CD14-positive monocyte (primary cell): Measurements from ENCODE around the gene FOXP1. TPM values are rescaled to one million over a fixed set of nuclear protein-coding genes. Genes with fewer than 3 reads are reported as not detected.

Experiments used
- DNase-seq, 3 donors: peaks; one replicate each; pipeline ENCODE4 v3.0.0-alpha.2; 2011 to 2022
- H2AFZ ChIP-seq: 2 replicates; pipeline ENCODE4 v1.6.0; 2012; ENCODE audit warnings: mild to moderate bottlenecking, low read depth, low read length, inconsistent platforms; ENCODE audit not compliant: insufficient read depth, poor library complexity, severe bottlenecking
- H3K27ac ChIP-seq, 2 donors: 1 replicate in 1 of 2; 2 replicates in 1 of 2; pipeline ENCODE4 v1.5.1; 2012 to 2013; ENCODE audit warnings: low read length in 2 of 2, control low read depth in 1 of 2, inconsistent platforms in 1 of 2, low read depth in 1 of 2, mild to moderate bottlenecking in 1 of 2
- H3K27me3 ChIP-seq, 2 donors: one replicate each; pipeline versions ENCODE4 v1.6.0 to v1.6.1; 2011 to 2013; ENCODE audit warnings: low read length in 2 of 2; ENCODE audit not compliant: control insufficient read depth in 2 of 2, insufficient read depth in 2 of 2
- H3K36me3 ChIP-seq, 2 donors: replicated peaks in 1 of 2; 1 replicate in 1 of 2; 2 replicates in 1 of 2; pipeline versions ENCODE4 v1.5.1 to v1.6.1; 2012 to 2013; ENCODE audit warnings: low read length in 2 of 2, control low read depth in 1 of 2, inconsistent platforms in 1 of 2, mild to moderate bottlenecking in 1 of 2; ENCODE audit not compliant: insufficient read depth in 2 of 2, control insufficient read depth in 1 of 2
- H3K4me1 ChIP-seq, 2 donors: 1 replicate in 1 of 2; 2 replicates in 1 of 2; pipeline versions ENCODE4 v1.5.1 to v1.6.1; 2012 to 2013; ENCODE audit warnings: low read length in 2 of 2, control low read depth in 1 of 2, inconsistent platforms in 1 of 2, mild to moderate bottlenecking in 1 of 2, moderate library complexity in 1 of 2; ENCODE audit not compliant: insufficient read depth in 2 of 2, control insufficient read depth in 1 of 2
- H3K4me2 ChIP-seq: replicated peaks from 2 replicates; pipeline ENCODE3; 2012; ENCODE audit warnings: low read length, moderate library complexity, mild to moderate bottlenecking; ENCODE audit not compliant: poor library complexity, severe bottlenecking; ENCODE audit errors: extremely low read depth
- H3K4me3 ChIP-seq, 3 experiments: fragments of 200-600 bp in 1 of 3; sonication (generic) in 1 of 3; replicated peaks in 1 of 3; 1 replicate in 2 of 3; 2 replicates in 1 of 3; pipeline ENCODE4 v1.5.1; 2011 to 2013; ENCODE audit warnings: low read length in 3 of 3, mild to moderate bottlenecking in 3 of 3, control low read depth in 2 of 3, low read depth in 2 of 3, inconsistent platforms in 1 of 3, moderate library complexity in 1 of 3
- H3K79me2 ChIP-seq: 2 replicates; pipeline ENCODE4 v1.6.0; 2012; ENCODE audit warnings: mild to moderate bottlenecking, control low read depth, inconsistent platforms, low read length, moderate library complexity; ENCODE audit not compliant: insufficient read depth
- H3K9ac ChIP-seq: 2 replicates; pipeline ENCODE4 v1.6.0; 2017; ENCODE audit warnings: low read length, mild to moderate bottlenecking; ENCODE audit not compliant: insufficient read depth, poor library complexity, severe bottlenecking
- H3K9me3 ChIP-seq, 2 donors: replicated peaks in 1 of 2; 1 replicate in 1 of 2; 2 replicates in 1 of 2; pipeline versions ENCODE4 v1.5.1 to v1.6.1; 2012 to 2013; ENCODE audit warnings: low read length in 2 of 2, control low read depth in 1 of 2; ENCODE audit not compliant: control insufficient read depth in 1 of 2, insufficient read depth in 1 of 2
- H4K20me1 ChIP-seq: 2 replicates; pipeline ENCODE4 v1.6.0; 2012; ENCODE audit warnings: mild to moderate bottlenecking, low read length, control low read depth, moderate library complexity; ENCODE audit not compliant: insufficient read depth
- H3K27ac Mint-ChIP-seq, 7 donors: one replicate each; pipeline ENCODE4 v1.8.0; 2020; ENCODE audit warnings: mild to moderate bottlenecking in 7 of 7, mixed read lengths in 7 of 7, moderate library complexity in 6 of 7, inconsistent platforms in 2 of 7
- H3K27me3 Mint-ChIP-seq, 3 donors: one replicate each; pipeline ENCODE4 v1.8.0; 2021 to 2022; ENCODE audit warnings: low read depth in 3 of 3, mild to moderate bottlenecking in 3 of 3, mixed read lengths in 3 of 3, moderate library complexity in 3 of 3, inconsistent platforms in 1 of 3
- H3K36me3 Mint-ChIP-seq, 2 donors: one replicate each; pipeline ENCODE4 v1.8.0; 2020; ENCODE audit warnings: mixed read lengths in 2 of 2, inconsistent platforms in 1 of 2, mild to moderate bottlenecking in 1 of 2
- H3K4me1 Mint-ChIP-seq: one replicate; pipeline ENCODE4 v1.8.0; 2020; ENCODE audit warnings: mild to moderate bottlenecking, mixed read lengths
- H3K4me3 Mint-ChIP-seq, 2 donors: one replicate each; pipeline ENCODE4 v1.8.0; 2020; ENCODE audit warnings: mild to moderate bottlenecking in 2 of 2, mixed read lengths in 2 of 2, moderate library complexity in 1 of 2
- H3K9me3 Mint-ChIP-seq, 7 donors: one replicate each; pipeline ENCODE4 v1.8.0; 2020 to 2022; ENCODE audit warnings: mixed read lengths in 7 of 7, mild to moderate bottlenecking in 6 of 7, moderate library complexity in 6 of 7, inconsistent platforms in 2 of 7
- WGBS: methylation state at CpG from one replicate; pipeline ENCODE4 v1.1.5; 2013; ENCODE audit warnings: missing lambda C conversion rate; ENCODE audit not compliant: insufficient coverage; 5-methylcytosine and 5-hydroxymethylcytosine counted together
- intact Hi-C, 2 donors: fragments of 100-400 bp; cut with micrococcal nuclease; formaldehyde crosslinking; loops; one replicate each; pipeline versions ENCODE4 v1.15.0 to v1.15.1; 2023
- polyA plus RNA-seq, 3 donors: library from polyadenylated mRNA; depleted of rRNA in 1 of 3; unstranded in 2 of 3; stranded (reverse) in 1 of 3; fragments of 300-500 nt in 2 of 3; fragments of >200 nt in 1 of 3; fragmentation: Illumina TruSeq in 2 of 3; gene quantifications; 1 replicate in 2 of 3; 2 replicates in 1 of 3; pipeline ENCODE4 v1.2.3, GENCODE V29; 2012 to 2021
- TF ChIP-seq, protein P1 (sequence below): fragments of 200-600 bp; IDR thresholded peaks from one replicate; pipeline ENCODE4 v1.8.0; 2022; ENCODE audit warnings: antibody characterized with exemption, mild to moderate bottlenecking

Gene FOXP1
- polyA plus RNA-seq, 3 donors: 25.7 to 42.6 (median 27.8) TPM

- no peaks in the 10 kb centered on the region for H3K27me3 ChIP-seq
- no peak overlapping the region for H3K4me3 Mint-ChIP-seq
- H4K20me1 ChIP-seq: peaks cover 94% of the 10 kb centered on the region
- H3K79me2 ChIP-seq: peaks cover 78% of the 10 kb centered on the region
- TF ChIP-seq, protein P1, sequence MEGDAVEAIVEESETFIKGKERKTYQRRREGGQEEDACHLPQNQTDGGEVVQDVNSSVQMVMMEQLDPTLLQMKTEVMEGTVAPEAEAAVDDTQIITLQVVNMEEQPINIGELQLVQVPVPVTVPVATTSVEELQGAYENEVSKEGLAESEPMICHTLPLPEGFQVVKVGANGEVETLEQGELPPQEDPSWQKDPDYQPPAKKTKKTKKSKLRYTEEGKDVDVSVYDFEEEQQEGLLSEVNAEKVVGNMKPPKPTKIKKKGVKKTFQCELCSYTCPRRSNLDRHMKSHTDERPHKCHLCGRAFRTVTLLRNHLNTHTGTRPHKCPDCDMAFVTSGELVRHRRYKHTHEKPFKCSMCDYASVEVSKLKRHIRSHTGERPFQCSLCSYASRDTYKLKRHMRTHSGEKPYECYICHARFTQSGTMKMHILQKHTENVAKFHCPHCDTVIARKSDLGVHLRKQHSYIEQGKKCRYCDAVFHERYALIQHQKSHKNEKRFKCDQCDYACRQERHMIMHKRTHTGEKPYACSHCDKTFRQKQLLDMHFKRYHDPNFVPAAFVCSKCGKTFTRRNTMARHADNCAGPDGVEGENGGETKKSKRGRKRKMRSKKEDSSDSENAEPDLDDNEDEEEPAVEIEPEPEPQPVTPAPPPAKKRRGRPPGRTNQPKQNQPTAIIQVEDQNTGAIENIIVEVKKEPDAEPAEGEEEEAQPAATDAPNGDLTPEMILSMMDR: no peak
- no peak overlapping the region for H3K4me2 ChIP-seq
- H3K36me3 ChIP-seq: no peaks in the 10 kb centered on the region
- no peak for DNase-seq
- H2AFZ ChIP-seq: no peak overlapping the region
- peaks cover 11 to 14% of the 10 kb centered on the region in 2 donors for H3K36me3 Mint-ChIP-seq
- H3K9ac ChIP-seq: no peak overlapping the region
- H3K9me3 Mint-ChIP-seq: peaks cover 0 to 6% (median 0%) of the 10 kb centered on the region in 7 donors
- intact Hi-C loops: no loop called here
- peak overlapping the region in 2 of 7 donors; percentile 37 to 59 for H3K27ac Mint-ChIP-seq
- H3K27ac ChIP-seq: no peak overlapping the region
- no peak overlapping the region for H3K4me3 ChIP-seq
- peaks cover 0 to 1% (median 0%) of the 10 kb centered on the region in 3 donors for H3K27me3 Mint-ChIP-seq
- H3K4me1 Mint-ChIP-seq: no peaks in the 10 kb centered on the region
- 100% methylated on average over 3 of the region's 6 CpGs for WGBS
- no peaks in the 10 kb centered on the region for H3K9me3 ChIP-seq
- no peaks in the 10 kb centered on the region for H3K4me1 ChIP-seq
Observed at GRCh38 chr3:71371282-71371681, 212.2 kb downstream of the FOXP1 start.

- H3K4me3 ChIP-seq: no peak overlapping the region
- H3K27ac ChIP-seq: peak overlapping the region in 1 of 2 donors; percentile 49
- peaks cover 72% of the 10 kb centered on the region for H3K79me2 ChIP-seq
- H3K4me1 Mint-ChIP-seq: no peaks in the 10 kb centered on the region
- no CpG with 5 or more reads among the region's 5 CpGs for WGBS
- peaks cover 11 to 15% of the 10 kb centered on the region in 2 donors for H3K36me3 Mint-ChIP-seq
- TF ChIP-seq, protein P1: no peak
- H3K4me2 ChIP-seq: no peak overlapping the region
- intact Hi-C loops: no loop called here
- H3K9ac ChIP-seq: no peak overlapping the region
- H3K9me3 Mint-ChIP-seq: peaks cover 0 to 6% (median 0%) of the 10 kb centered on the region in 7 donors
- H3K27me3 Mint-ChIP-seq: peaks cover 0 to 1% (median 0%) of the 10 kb centered on the region in 3 donors
- H3K4me1 ChIP-seq: no peaks in the 10 kb centered on the region
- no peak overlapping the region for H3K4me3 Mint-ChIP-seq
- H3K27ac Mint-ChIP-seq: peak overlapping the region in 2 of 7 donors; percentile 18 to 59
- no peaks in the 10 kb centered on the region for H3K27me3 ChIP-seq
- H4K20me1 ChIP-seq: peaks cover 92% of the 10 kb centered on the region
- no peaks in the 10 kb centered on the region for H3K36me3 ChIP-seq
- no peaks in the 10 kb centered on the region for H3K9me3 ChIP-seq
- DNase-seq: no peak
- H2AFZ ChIP-seq: no peak overlapping the region
Observed at GRCh38 chr3:71370467-71370866, 213.1 kb downstream of the FOXP1 start.
